ENCODE measurements around the gene OPCML.

GRCh38 chr11:133064961-133065360 lies 467.3 kb downstream of the OPCML start:
- TF ChIP-seq CTCF (optimal IDR thresholded peaks at IDR 0.05 in 1 of 3, IDR thresholded peaks at IDR 0.05 in 1 of 3, conservative IDR thresholded peaks at IDR 0.05 in 1 of 3; ENCODE audit: extremely low read depth in 1 of 3, insufficient read depth in 2 of 3, low read length in 3 of 3) (no peak), EZH2 (IDR thresholded peaks at IDR 0.05; ENCODE audit: low read length) (no peak)

Measured in keratinocyte (primary cell).